Measurements from ENCODE around the gene GPAM.
"Not testable (repeated sequence)": the region's sequence is repeated elsewhere in the genome, so short reads cannot be mapped to it uniquely, and the experiment has no call there.

Gene GPAM

GRCh38 chr10:112132435-112132834 is 51.1 kb downstream of the GPAM start:
- no peak for DNase-seq (ENCODE audit: low read depth)

- no peak for DNase-seq (ENCODE audit: low read depth)
Observed at GRCh38 chr10:112131996-112132395, 51.6 kb downstream of the GPAM start.

DNA sequence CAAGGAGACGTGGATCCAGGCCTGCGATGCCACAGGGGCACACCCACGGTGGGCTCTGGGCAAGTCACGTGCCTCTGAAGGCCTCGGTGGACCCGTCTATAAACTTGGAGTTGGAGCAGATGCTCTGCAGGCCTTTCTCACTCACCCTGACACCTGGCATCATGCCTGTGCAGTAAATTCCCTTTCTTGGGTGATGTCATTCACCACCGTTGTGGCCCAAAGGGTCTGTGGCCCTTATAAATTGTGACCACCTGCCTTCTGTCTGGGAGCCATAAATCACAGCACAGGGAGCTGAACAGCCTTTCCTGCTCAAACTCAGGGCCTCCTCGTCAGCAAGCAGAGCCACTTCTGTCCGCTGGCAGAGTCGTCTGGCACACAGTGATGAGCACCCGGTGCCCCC is 52.2 kb downstream of the GPAM start:
- no peak for DNase-seq (ENCODE audit: low read depth)

DNA sequence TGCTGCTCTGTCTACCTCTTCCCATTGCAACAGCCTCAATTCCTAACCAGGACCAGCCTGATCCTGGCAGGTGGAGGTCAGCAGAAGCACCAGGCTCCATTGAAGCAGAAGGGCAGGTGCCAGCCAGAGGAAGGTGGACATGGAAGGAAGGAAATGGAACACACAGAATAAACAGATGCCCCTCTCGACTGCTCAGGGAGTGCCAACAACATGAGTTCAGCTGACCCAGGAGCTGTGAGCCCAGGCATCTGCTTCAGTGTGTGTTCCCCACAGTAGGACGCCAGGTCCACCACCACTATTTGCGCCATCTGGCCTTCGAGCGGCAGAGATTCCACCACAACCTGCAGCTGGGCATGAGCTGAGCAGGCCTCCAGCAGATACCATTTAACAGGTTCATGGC is 56.7 kb downstream of the GPAM start:
- DNase-seq (ENCODE audit: low read depth): no peak

- DNase-seq (ENCODE audit: low read depth): no peak
Observed at GRCh38 chr10:112126172-112126571, 57.4 kb downstream of the GPAM start.

- no peak for DNase-seq (ENCODE audit: low read depth)
Observed at GRCh38 chr10:112124866-112125265, 58.7 kb downstream of the GPAM start.

GRCh38 chr10:112122827-112123226 is 60.7 kb downstream of the GPAM start:
- no peak for DNase-seq (ENCODE audit: low read depth)

- no peak for DNase-seq (ENCODE audit: low read depth)
Observed at GRCh38 chr10:112120491-112120890, 63.1 kb downstream of the GPAM start.

DNA sequence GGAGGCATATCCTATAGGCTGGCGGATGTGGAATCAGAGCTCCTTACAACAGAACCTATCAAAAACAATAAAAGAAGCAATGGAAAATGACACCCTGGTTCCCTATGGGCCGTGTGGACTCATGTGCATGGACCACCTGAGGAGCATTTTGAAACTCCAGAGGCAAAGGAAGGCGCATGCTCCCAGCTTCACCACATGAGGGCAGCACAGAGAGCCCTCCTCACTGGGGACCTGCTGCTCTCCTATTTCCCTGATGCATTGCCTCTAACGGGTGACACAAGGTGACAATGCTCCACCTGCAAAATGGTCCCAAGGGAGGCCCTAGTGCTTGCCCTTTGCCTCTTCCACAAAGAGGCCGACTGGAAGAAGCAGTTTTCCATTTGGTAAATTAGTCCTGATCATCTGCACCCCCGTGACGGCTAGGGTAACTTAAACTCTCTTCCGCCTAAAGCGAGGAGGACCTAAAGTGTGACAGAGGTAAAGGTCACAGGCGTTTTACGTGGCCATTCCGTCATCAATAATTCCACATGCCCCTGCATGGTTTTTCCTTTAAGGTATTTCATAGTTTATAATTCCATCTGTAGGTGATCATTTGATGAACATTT is 67.7 kb downstream of the GPAM start:
- no peak for DNase-seq (ENCODE audit: low read depth)

GRCh38 chr10:112109779-112110178 is 73.8 kb downstream of the GPAM start:
- DNase-seq (ENCODE audit: low read depth): not testable (repeated sequence)

All from stimulated activated CD8-positive, alpha-beta memory T cell treated with anti-CD3 and anti-CD28 coated beads, Interleukin-4, amount 100 ng/mL, for 24 hours (primary cell).